ENCODE results near the gene CAMK4.

Gene CAMK4

DNA sequence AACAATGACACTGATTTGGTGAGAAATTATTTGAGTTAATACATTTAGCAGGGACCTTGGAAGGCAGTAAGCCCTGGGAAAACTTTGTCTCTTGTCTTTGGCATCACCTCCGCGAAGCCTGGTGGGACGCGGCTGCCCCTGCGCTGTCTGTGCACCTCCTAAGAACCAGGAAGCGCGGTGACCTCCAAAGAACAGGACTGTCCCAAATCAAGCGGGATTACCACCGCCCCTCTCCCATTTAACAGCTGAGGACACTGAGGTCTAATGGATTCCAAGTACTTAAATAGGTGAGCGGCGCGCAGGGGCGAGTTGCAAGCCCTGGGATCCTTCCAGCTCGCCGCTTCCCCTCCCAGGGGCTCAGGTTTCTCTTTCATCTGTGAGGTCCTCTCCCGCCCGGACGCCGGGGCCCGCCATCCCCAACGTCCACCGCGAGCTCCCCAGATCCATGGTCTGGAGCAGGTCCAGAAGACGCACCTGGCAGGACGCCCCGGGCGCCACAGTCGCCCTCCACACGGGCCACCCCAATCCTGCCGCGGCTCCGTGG lies 287.7 kb downstream of the CAMK4 start:
- Mint-ChIP-seq H3K4me3 (peak overlapping the region; percentile 97), H3K27ac (peak overlapping the region; percentile 96), H3K9me3 (no peaks in the 10 kb centered on the region), H3K27me3 (no peaks in the 10 kb centered on the region), H3K36me3 (ENCODE audit: low read depth) (peaks cover 13% of the 10 kb centered on the region), H3K4me1 (ENCODE audit: low read depth) (peaks cover 36% of the 10 kb centered on the region)
- intact Hi-C loops (cut with micrococcal nuclease) = loop anchor here (2.0 to 5.0 kb wide), 3 partner anchors 19 to 1010 kb away; partner anchors contain the start of gene WDR36

DNA sequence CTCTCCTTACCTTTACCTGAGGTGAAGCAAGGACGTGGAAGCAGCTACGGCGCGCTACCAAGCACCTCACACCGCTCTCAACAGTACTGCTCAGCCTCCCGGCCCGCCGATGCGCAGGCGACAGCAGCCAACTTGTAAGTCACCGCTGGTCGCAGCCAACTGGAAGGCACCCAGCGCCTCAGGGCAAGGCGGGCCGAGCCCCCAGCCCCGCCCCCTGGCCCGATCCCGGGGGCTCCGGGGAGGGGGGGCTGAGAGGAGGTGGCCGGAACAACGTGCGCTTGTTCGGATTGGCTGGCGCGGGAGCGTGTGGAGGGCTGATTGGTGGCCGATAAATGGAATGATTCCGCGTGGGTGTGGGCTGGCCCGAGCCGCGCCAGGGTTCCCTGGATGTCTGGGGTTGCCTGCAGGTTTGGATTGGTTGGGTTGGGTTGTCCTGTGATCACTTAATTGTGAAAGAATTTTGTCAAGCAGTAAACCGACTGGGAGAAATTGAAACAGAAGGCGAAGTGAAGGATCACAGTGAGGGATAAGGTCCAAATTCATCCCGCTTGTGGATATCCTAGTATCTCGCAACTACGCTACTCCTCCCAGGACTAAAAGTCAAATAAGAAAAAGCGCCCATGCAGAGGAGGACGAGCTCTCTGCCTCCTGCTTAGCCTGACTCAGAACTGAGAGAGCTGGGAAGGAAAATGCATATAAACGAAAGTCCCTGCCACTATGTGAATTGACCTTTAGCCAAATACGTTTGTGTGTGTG lies 288.4 kb downstream of the CAMK4 start, which contains the start of gene STARD4:
Gene STARD4 (minus strand): TSS at position 161 of the 756 bp plus-strand sequence. CDS start 5,102 bp downstream, outside the sequence.
- Mint-ChIP-seq H3K9me3 (no peaks in the 10 kb centered on the region), H3K27ac (peak within 1 kb of the TSS; percentile 96), H3K27me3 (no peaks in the 10 kb centered on the region), H3K4me3 (peak within 1 kb of the TSS; percentile 97), H3K4me1 (ENCODE audit: low read depth) (peaks cover 31% of the 10 kb centered on the region), H3K36me3 (ENCODE audit: low read depth) (peaks cover 13% of the 10 kb centered on the region)
- intact Hi-C loops (cut with micrococcal nuclease) = loop anchor here (2.0 to 5.0 kb wide), 3 partner anchors 18 to 1010 kb away; partner anchors contain the start of gene WDR36

GRCh38 chr5:111513131-111513520 lies 288.9 kb downstream of the CAMK4 start:
- Mint-ChIP-seq H3K4me3 (peak overlapping the region; percentile 97), H3K4me1 (ENCODE audit: low read depth) (peaks cover 26% of the 10 kb centered on the region), H3K27me3 (no peaks in the 10 kb centered on the region), H3K9me3 (no peaks in the 10 kb centered on the region), H3K36me3 (ENCODE audit: low read depth) (peaks cover 13% of the 10 kb centered on the region), H3K27ac (peak overlapping the region; percentile 96)
- intact Hi-C loops (cut with micrococcal nuclease) = loop anchor here (2.0 to 5.0 kb wide), 3 partner anchors 18 to 1009 kb away; partner anchors contain the start of gene WDR36

- Mint-ChIP-seq H3K4me3 (no peak overlapping the region), H3K4me1 (ENCODE audit: low read depth) (peaks cover 23% of the 10 kb centered on the region), H3K27me3 (no peaks in the 10 kb centered on the region), H3K27ac (peak overlapping the region; percentile 27), H3K9me3 (no peaks in the 10 kb centered on the region), H3K36me3 (ENCODE audit: low read depth) (peaks cover 13% of the 10 kb centered on the region)
- intact Hi-C loops (cut with micrococcal nuclease) = loop anchor here (5.0 kb wide), 1 partner anchor 1008 kb away; no protein-coding TSS in a partner anchor
Observed at GRCh38 chr5:111514087-111514486, 289.9 kb downstream of the CAMK4 start.

DNA sequence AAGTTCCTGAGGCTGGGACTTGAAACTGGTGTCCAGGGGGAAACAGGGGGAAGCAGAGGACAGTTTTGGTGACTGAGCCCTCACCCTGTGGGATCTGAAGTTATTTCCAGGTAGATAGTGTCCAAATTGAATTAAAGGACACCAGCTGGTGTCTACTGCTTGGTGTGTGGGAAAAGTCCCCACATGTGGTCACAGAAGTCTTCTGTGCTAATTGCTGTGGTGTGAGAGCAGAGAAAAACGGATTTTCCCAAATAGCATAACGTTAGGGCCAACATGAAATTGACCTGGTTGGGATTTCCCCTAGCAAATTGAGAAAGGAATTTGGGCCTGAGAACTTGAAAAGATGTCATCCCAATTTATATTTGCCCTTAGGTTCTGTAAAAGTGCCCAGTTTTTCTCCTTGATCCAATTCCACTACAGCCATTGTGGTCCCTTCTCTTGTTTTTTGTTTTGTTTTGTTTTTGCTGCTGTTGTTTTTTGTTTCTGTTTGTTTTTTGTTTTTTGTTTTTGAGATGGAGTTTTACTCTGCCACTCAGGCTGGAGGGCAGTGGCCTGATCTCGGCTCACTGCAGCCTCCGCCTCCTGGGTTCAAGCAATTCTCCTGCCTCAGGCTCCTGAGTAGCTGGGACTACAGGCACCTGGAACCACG lies 293.8 kb downstream of the CAMK4 start:
- Mint-ChIP-seq H3K27me3 (no peaks in the 10 kb centered on the region), H3K4me3 (no peak overlapping the region), H3K9me3 (no peaks in the 10 kb centered on the region), H3K36me3 (ENCODE audit: low read depth) (no peaks in the 10 kb centered on the region), H3K4me1 (ENCODE audit: low read depth) (peaks cover 8% of the 10 kb centered on the region), H3K27ac (no peak overlapping the region)
- intact Hi-C loops (cut with micrococcal nuclease) = no loop called here

DNA sequence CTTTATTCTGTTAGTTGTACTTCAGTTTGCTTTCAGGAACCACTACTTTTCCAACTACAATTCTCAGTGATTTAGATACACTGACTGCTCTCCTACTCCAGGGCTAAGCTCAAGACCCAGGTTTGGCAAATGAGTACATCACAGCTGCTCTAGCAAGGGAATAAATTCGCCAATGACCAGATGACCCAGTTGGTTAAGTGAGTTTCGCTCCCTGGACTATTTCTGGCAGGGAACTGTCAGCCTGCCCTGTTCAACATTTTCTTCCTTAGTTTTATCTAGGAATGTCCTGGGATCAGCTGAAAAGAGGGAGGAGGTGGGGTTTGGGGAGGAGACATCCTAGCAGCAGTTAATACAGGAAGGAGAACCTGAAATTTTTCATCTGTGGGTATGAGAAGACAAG lies 294.6 kb downstream of the CAMK4 start:
- Mint-ChIP-seq H3K4me1 (ENCODE audit: low read depth) (peaks cover under 1% of the 10 kb centered on the region), H3K36me3 (ENCODE audit: low read depth) (no peaks in the 10 kb centered on the region), H3K9me3 (no peaks in the 10 kb centered on the region), H3K27me3 (no peaks in the 10 kb centered on the region), H3K27ac (no peak overlapping the region), H3K4me3 (no peak overlapping the region)
- intact Hi-C loops (cut with micrococcal nuclease) = no loop called here

GRCh38 chr5:111520908-111521307 lies 296.7 kb downstream of the CAMK4 start:
- no peaks in the 10 kb centered on the region for H3K4me1 Mint-ChIP-seq (ENCODE audit: low read depth)
- no peaks in the 10 kb centered on the region for H3K36me3 Mint-ChIP-seq (ENCODE audit: low read depth)
- no peak overlapping the region for H3K4me3 Mint-ChIP-seq
- H3K27ac Mint-ChIP-seq = no peak overlapping the region
- intact Hi-C loops (cut with micrococcal nuclease) = no loop called here
- no peaks in the 10 kb centered on the region for H3K9me3 Mint-ChIP-seq
- no peaks in the 10 kb centered on the region for H3K27me3 Mint-ChIP-seq

GRCh38 chr5:111528056-111528455 lies 303.9 kb downstream of the CAMK4 start:
- no peaks in the 10 kb centered on the region for H3K27me3 Mint-ChIP-seq
- intact Hi-C loops (cut with micrococcal nuclease) = no loop called here

GRCh38 chr5:111530298-111530740 lies 306.1 kb downstream of the CAMK4 start:
- Mint-ChIP-seq H3K27me3 (no peaks in the 10 kb centered on the region), H3K4me1 (ENCODE audit: low read depth) (peaks cover 18% of the 10 kb centered on the region), H3K9me3 (no peaks in the 10 kb centered on the region), H3K36me3 (ENCODE audit: low read depth) (no peaks in the 10 kb centered on the region), H3K27ac (peak overlapping the region; percentile 82), H3K4me3 (peak overlapping the region; percentile 18)
- intact Hi-C loops (cut with micrococcal nuclease) = loop anchor here (2.0 to 5.0 kb wide), 2 partner anchors 18 to 617 kb away; partner anchors contain the start of gene STARD4

More at GRCh38 chr5:111528056-111528455, 303.9 kb downstream of the CAMK4 start:
- Mint-ChIP-seq H3K9me3 (no peaks in the 10 kb centered on the region), H3K4me1 (ENCODE audit: low read depth) (peaks cover 18% of the 10 kb centered on the region), H3K36me3 (ENCODE audit: low read depth) (no peaks in the 10 kb centered on the region), H3K27ac (no peak overlapping the region), H3K4me3 (no peak overlapping the region)

DNA sequence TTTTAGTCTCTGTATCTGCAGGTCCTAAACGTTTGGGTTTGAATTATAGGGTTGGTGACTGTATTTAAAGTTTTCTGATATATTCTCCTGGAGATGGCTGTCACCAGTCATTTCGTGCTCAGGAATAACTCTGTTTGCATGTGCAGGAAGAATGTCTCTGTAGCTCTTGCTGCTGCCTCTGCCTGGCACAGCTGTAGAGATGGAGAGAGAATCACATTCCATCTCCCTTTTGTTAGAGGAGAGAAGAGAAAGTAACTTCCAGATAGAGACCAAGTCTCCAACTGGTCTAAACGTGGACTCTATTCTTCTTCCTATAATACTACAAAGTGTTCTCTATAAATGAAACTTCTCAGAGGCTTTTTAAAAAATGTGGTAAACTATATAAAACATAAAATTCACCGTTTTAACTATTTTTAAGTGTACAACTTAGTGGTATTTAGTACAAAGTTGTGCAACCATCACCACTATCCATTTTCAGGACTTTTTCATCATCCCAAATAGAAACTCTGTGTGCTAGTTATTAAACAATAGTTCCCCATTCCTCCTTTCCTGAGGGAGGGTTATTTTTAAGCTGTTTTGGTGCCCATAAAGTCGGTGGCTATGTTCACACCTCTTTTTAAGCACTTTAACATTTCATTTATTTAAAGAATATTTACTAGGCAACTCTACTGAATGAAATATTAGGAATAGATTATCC lies 308.9 kb downstream of the CAMK4 start:
- Mint-ChIP-seq H3K36me3 (ENCODE audit: low read depth) (no peaks in the 10 kb centered on the region), H3K27ac (no peak overlapping the region), H3K27me3 (no peaks in the 10 kb centered on the region), H3K4me3 (no peak overlapping the region), H3K4me1 (ENCODE audit: low read depth) (peaks cover 18% of the 10 kb centered on the region), H3K9me3 (no peaks in the 10 kb centered on the region)
- intact Hi-C loops (cut with micrococcal nuclease) = loop anchor here (5.0 kb wide), 1 partner anchor 614 kb away; no protein-coding TSS in a partner anchor

DNA sequence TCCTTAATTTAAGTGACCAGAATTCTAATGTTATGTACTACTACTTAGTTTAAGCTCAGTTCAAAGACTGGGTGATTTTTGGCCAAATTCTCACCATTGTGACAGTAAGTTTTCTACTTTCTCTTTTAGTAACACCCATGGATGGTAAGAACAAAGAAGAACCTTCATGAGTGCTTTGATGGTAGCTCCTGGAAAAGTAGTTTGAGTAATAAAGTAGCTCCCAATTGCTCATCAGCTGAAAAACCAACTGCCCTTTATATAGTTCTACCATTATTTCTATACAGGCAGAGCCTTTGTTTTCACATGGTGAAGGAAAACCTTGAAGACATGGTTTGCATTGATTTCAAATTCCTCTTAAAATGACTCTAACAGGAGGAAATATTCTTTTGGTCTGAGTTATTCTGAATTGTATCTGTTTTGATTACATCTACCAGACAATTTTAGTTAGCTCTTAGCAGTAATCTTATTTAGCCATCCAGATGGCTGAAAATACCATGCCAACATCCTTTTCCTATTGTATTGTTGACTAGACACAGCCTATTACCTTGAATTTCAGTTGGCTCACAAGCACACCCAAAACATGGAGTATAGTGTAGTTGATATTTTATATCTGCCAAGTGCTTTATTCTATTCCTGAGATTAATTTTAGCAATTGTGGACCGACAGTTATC lies 311.8 kb downstream of the CAMK4 start:
- Mint-ChIP-seq H3K4me3 (no peak overlapping the region), H3K4me1 (ENCODE audit: low read depth) (peaks cover 14% of the 10 kb centered on the region), H3K27me3 (peaks cover 2% of the 10 kb centered on the region), H3K9me3 (no peaks in the 10 kb centered on the region), H3K27ac (no peak overlapping the region), H3K36me3 (ENCODE audit: low read depth) (no peaks in the 10 kb centered on the region)
- intact Hi-C loops (cut with micrococcal nuclease) = no loop called here

DNA sequence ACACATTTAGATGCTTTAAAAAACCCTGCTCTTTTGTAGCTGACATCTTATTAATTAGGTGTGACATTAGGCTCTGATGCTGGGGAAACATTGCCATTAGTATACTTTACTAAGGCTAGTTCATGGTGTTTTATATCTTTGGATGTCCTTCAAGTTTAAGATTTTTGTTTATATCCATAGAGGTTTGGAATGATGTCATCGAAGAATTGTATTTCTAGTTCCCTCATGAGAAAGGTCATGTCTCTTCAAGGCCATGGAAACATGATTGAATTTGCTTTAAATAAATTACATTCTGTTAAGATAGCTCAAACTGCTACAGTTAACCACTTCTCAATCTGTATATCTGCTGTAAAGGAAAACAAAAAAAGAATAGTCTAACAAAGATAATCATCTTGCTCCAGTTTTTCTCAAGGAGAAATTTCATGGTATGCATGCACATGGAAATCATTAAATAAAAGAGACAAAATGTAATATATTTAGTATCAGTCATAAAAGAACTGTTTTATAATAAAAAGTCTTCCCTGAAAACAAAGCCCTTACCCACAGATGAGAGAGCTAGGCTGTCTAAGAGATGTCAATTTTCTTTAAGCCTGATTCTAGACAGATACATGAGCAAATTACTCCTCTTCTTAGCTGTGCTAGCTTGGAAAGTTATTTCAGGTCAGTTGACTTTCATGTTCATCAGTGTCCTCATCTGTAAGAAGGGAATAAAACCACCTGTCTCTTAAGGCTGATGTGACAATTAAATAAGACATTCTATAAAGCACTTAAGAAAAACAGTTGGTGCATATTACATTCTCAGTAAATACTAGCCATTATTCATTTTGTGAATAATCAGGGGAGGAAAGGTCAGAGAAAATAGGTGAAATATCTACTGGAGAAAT lies 313.2 kb downstream of the CAMK4 start:
- Mint-ChIP-seq H3K27ac (no peak overlapping the region), H3K4me1 (ENCODE audit: low read depth) (peaks cover 12% of the 10 kb centered on the region)
- intact Hi-C loops (cut with micrococcal nuclease) = no loop called here

More for the DNA sequence above, 313.2 kb downstream of the CAMK4 start:
- no peaks in the 10 kb centered on the region for H3K36me3 Mint-ChIP-seq (ENCODE audit: low read depth)
- H3K4me3 Mint-ChIP-seq = no peak overlapping the region
- peaks cover 2% of the 10 kb centered on the region for H3K27me3 Mint-ChIP-seq
- no peaks in the 10 kb centered on the region for H3K9me3 Mint-ChIP-seq

Measured in dendritic cell treated with granulocyte-macrophage colony-stimulating factor and Interleukin-4, amounts not matched to agents 40 ng/mL and 50 ng/mL, for 4 days (primary cell).